Upper lobe of left lung (tissue), 4 donors: ENCODE data around the gene NR5A1.

Experiments used
- EP300 ChIP-seq, 4 donors: sonication (generic); formaldehyde crosslinking; IDR thresholded peaks; one replicate each; pipeline ENCODE4 v1.5.1; 2017; ENCODE audit warnings: antibody characterized with exemption in 4 of 4, control low read depth in 2 of 4
- POLR2A ChIP-seq, 4 donors: fragments of 450-650 bp; IDR thresholded peaks; one replicate each; pipeline ENCODE4 v1.5.1; 2016 to 2017; ENCODE audit warnings: antibody characterized with exemption in 4 of 4, mild to moderate bottlenecking in 2 of 4
- POLR2AphosphoS5 ChIP-seq, 2 donors: sonication (generic); formaldehyde crosslinking; IDR thresholded peaks; one replicate each; pipeline ENCODE4 v1.5.1; 2017; ENCODE audit warnings: antibody characterized with exemption in 2 of 2
- TF ChIP-seq, protein P1 (sequence below), 6 experiments: fragments of 450-650 bp in 4 of 6; fragments of 200-600 bp in 2 of 6; sonication (generic) in 2 of 6; IDR thresholded peaks; one replicate each; pipeline ENCODE4 v1.5.1; 2016 to 2019; ENCODE audit warnings: antibody characterized with exemption in 6 of 6

DNA sequence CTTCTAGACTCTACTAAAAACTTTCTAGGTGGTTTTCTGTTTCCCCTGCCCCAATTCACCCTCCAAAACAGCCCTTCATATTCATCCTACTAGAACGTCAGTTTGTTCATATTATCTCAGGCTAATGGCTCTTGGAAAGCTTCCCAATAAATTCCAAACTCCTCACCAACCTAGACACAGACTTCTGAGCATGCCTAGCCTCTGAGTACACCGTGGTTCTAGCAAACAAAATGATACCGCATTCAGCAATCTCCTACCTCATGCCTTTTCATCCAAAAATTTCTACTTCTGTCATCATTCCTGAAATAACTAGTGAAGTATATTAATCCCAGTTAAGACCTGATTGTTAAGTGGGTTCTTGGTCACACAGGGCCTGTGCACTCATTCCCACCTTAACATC, 46.5 kb upstream of the NR5A1 start:
- TF ChIP-seq, protein P1, sequence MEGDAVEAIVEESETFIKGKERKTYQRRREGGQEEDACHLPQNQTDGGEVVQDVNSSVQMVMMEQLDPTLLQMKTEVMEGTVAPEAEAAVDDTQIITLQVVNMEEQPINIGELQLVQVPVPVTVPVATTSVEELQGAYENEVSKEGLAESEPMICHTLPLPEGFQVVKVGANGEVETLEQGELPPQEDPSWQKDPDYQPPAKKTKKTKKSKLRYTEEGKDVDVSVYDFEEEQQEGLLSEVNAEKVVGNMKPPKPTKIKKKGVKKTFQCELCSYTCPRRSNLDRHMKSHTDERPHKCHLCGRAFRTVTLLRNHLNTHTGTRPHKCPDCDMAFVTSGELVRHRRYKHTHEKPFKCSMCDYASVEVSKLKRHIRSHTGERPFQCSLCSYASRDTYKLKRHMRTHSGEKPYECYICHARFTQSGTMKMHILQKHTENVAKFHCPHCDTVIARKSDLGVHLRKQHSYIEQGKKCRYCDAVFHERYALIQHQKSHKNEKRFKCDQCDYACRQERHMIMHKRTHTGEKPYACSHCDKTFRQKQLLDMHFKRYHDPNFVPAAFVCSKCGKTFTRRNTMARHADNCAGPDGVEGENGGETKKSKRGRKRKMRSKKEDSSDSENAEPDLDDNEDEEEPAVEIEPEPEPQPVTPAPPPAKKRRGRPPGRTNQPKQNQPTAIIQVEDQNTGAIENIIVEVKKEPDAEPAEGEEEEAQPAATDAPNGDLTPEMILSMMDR (IDR thresholded peaks at IDR 0.05): no peak
- TF ChIP-seq POLR2AphosphoS5 (IDR thresholded peaks at IDR 0.05): no peak
- TF ChIP-seq POLR2A (IDR thresholded peaks at IDR 0.05): no peak
- TF ChIP-seq EP300 (IDR thresholded peaks at IDR 0.05): no peak
